HK-2 (cell line): ENCODE measurements around the gene USF2.

Experiments used
- DNase-seq: peaks from one replicate; pipeline ENCODE4 v3.0.0-alpha.2; 2018; ENCODE audit not compliant: unreplicated experiment

USF2 gene

GRCh38 chr19:35265126-35265899 is 3.4 kb upstream of the USF2 start:
- DNase-seq: no peak

- no peak for DNase-seq
These were observed 2.8 kb upstream of the USF2 start for GRCh38 chr19:35265900-35266519.

GRCh38 chr19:35266520-35267352 is 2.0 kb upstream of the USF2 start:
- no peak for DNase-seq

- peak; percentile 50 for DNase-seq
These were observed 1.4 kb upstream of the USF2 start for GRCh38 chr19:35267353-35267817.

- DNase-seq: peak; percentile 77
These were observed 785 bp upstream of the USF2 start for GRCh38 chr19:35267818-35268535.

DNA sequence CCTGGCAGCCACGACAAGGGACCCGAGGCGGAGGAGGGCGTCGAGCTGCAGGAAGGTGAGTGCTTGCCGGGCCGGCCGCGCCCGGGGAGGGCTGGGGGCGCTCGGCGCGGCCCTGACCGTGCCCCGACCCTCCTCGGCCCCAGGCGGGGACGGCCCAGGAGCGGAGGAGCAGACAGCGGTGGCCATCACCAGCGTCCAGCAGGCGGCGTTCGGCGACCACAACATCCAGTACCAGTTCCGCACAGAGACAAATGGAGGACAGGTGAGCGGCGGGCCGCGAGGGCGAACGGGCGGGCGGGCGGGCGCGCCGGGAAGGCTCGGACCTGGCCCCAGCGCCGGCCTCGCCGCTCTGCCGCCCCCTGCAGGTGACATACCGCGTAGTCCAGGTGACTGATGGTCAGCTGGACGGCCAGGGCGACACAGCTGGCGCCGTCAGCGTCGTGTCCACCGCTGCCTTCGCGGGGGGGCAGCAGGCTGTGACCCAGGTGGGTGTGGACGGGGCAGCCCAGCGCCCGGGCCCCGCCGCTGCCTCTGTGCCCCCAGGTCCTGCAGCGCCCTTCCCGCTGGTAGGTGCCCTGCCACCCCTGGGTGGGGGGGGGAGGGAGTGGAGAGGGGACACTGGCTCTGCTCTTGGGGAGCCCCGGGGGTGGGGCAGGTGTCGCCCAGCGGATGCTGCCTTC is 816 bp downstream of the USF2 start:
- peak; percentile 94 for DNase-seq

- DNase-seq: no peak
These were observed 1.6 kb downstream of the USF2 start for GRCh38 chr19:35270381-35270811.

- no peak for DNase-seq
These were observed 2.8 kb downstream of the USF2 start for GRCh38 chr19:35271546-35271945.

DNA sequence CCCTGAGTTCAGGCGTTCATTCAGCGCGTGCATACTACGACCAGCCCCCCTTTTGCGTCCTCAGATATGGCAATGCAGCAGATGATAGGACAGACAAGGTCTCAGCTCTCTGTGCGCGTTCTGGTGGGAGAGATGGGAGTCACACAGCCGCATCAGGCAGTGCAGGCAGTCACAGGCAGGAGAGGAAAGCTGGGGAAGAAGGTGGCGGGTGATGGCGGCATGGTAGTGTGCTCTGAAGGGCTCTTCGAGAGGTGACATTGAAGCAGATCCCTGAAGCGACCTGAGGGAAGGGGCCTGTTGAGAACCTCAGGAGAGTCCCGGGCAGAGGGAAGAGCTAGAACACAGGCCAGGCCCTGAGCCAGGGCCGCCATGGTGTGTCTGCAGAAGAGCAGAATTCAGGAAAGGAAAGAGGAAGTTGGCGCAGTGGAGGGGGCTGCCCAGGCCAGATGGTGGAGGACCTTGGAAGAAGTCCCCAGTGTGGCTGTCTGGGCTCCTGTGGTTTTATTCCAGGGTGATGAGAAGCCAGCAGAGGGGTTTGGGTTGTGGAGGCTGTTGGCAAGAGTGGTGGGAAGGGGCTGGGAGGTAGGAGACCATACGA is 3.5 kb downstream of the USF2 start:
- DNase-seq: no peak

DNA sequence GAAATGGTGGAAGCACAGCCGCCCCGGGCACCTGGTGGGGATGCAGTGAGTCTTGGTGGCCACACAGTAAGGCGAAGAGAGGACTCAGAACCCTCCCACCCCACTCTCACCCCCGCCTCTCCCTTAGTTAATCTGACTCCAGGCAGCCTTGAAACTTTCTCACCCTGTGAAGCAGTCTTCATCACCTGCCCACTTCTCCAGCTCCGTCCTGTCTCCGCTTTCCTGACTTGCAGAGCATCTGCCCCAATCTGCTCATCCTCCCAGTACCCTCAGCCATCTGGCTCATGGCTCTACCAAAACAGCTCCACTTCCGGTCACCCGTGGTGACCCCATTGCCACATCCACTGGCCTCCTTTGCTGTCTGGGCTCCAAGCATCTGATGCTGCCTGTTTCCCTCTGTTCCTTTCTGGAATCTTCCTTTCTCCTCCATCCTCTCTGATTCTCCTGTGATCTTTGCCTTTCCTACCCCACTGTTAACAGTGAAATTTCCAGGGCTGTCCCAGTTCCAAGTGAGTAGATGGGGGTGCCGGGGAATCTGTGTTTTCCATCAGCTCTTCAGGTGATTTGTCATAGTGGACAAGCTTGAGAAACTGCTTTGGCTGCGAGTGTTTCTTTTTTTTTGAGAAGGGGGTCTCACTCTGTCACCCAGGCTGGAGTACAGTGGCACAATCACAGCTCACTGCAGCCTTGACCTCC is 4.3 kb downstream of the USF2 start:
- no peak for DNase-seq

DNA sequence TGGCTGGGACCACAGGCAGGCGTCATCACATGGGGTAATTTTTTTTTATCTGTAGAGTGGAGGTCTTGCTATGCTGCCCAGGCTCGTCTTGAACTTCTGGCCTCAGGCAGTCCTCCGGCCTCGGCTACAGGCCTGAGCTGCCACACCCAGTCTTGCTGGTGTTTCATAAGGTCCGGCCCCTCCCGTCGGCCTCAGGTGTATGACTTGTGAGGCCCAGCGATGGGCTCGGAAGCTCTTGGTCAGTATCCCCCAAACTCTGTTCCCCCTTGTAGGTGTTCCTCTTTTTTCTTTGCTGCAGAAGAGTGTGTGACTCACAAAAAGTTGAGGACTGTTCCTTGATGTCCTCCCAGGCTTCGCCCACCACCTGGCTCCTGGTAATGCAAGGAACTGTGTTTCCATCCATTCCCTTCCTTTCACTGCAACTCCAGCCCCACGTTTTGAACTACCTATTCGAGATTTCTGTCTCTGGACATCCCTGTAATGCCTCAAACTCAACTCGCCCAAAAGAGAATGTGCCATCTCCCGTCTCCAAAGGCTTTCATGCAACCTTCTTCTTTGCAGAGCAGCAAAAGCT is 5.0 kb downstream of the USF2 start:
- DNase-seq: no peak

GRCh38 chr19:35274323-35274722 is 5.6 kb downstream of the USF2 start:
- DNase-seq: no peak

DNA sequence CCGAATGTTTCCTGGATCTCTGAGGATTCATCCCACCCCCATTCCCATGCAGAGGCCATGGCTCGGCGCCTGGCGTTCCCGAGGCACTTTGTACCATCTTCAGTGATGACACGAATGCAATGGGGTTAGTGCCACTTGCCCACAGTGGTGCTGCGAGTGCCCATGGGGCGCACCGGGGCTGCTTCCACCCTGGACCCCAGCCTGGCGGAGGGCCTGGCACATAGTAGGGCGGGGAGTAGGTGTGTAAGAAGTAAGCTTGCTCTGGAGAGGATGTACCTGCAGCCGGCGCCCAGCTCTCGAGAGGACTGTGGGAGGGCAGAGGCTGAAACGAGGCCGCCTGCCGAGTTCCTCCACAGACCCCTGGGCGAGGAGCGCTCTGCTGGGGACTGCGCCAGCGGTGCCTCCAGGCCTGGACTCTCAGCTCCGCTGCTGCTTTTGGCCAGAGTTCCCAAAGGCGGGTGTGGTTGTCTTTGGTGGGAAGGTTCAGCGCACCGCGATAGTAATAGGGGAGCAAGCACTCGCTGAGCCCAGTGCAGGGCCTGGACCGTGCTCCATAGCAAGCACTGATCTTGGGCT is 8.0 kb downstream of the USF2 start:
- no peak for DNase-seq

- no peak for DNase-seq
These were observed 10.0 kb downstream of the USF2 start for GRCh38 chr19:35278578-35279284.

- no peak for DNase-seq
These were observed 10.6 kb downstream of the USF2 start for GRCh38 chr19:35279374-35279773.

GRCh38 chr19:35279985-35280821 is 11.4 kb downstream of the USF2 start:
- DNase-seq: no peak

- DNase-seq: no peak
These were observed 12.5 kb downstream of the USF2 start for GRCh38 chr19:35281303-35281702.
